Lung (tissue), 12 donors: Measurements from ENCODE around the gene ASIP. TPM values are rescaled to one million over a fixed set of nuclear protein-coding genes. Genes with fewer than 3 reads are reported as not detected.

Experiments
- ATAC-seq: fragments of 200-7000 bp; cut with Tn5 transposase; one replicate; pipeline ENCODE4 v1.9.1; 2020; ENCODE audit warnings: moderate number of reproducible peaks; ENCODE audit not compliant: insufficient read depth, low FRiP score
- DNase-seq, 3 donors: peaks; one replicate each; pipeline ENCODE4 v3.0.0-alpha.2; 2013 to 2017
- H3K27ac ChIP-seq, 2 donors: one replicate each; pipeline ENCODE4 v1.5.1; 2013; ENCODE audit warnings: mild to moderate bottlenecking in 2 of 2, moderate library complexity in 2 of 2, control low read depth in 1 of 2, inconsistent platforms in 1 of 2, low read depth in 1 of 2, low read length in 1 of 2
- H3K27me3 ChIP-seq, 3 donors: one replicate each; pipeline ENCODE4 v1.5.1; 2013; ENCODE audit warnings: low read length in 2 of 3; ENCODE audit not compliant: control insufficient read depth in 3 of 3, insufficient read depth in 3 of 3
- H3K36me3 ChIP-seq, 4 donors: one replicate each; pipeline ENCODE4 v1.5.1; 2013; ENCODE audit warnings: low read length in 4 of 4, mild to moderate bottlenecking in 1 of 4, moderate library complexity in 1 of 4; ENCODE audit not compliant: control insufficient read depth in 4 of 4, insufficient read depth in 4 of 4
- H3K4me1 ChIP-seq, 5 donors: one replicate each; pipeline ENCODE4 v1.5.1; 2013; ENCODE audit warnings: low read length in 5 of 5, mild to moderate bottlenecking in 2 of 5, moderate library complexity in 1 of 5; ENCODE audit not compliant: control insufficient read depth in 5 of 5, insufficient read depth in 5 of 5
- H3K4me3 ChIP-seq: one replicate; pipeline ENCODE4 v1.5.1; 2013; ENCODE audit warnings: mild to moderate bottlenecking, control low read depth, moderate library complexity
- H3K9ac ChIP-seq, 2 donors: one replicate each; pipeline ENCODE4 v1.5.1; 2013; ENCODE audit warnings: low read length in 2 of 2, control low read depth in 1 of 2; ENCODE audit not compliant: insufficient read depth in 1 of 2
- H3K9me3 ChIP-seq, 4 donors: one replicate each; pipeline ENCODE4 v1.5.1; 2013; ENCODE audit warnings: low read length in 3 of 4, mild to moderate bottlenecking in 1 of 4, moderate library complexity in 1 of 4; ENCODE audit not compliant: control insufficient read depth in 4 of 4, insufficient read depth in 3 of 4
- WGBS, 2 donors: extraction: QIAGEN DNeasy Blood & Tissue Kit; methylation state at CpG; one replicate each; pipeline ENCODE4 v1.1.7; 2013; 5-methylcytosine and 5-hydroxymethylcytosine counted together
- polyA plus RNA-seq, 2 donors: library from polyadenylated mRNA; stranded (reverse); fragments of 200-250 nt; gene quantifications; one replicate each; pipeline ENCODE4 v1.2.1, GENCODE V29; 2013
- total RNA-seq, 2 donors: library from RNA; depleted of rRNA in 1 of 2; stranded (reverse); fragments of >200 nt in 1 of 2; gene quantifications; one replicate each; pipeline ENCODE4 v1.2.1, GENCODE V29; 2014 to 2021
- TF ChIP-seq, protein P1 (sequence below): IDR thresholded peaks from 2 replicates; pipeline ENCODE4 v1.5.1; 2012; ENCODE audit warnings: mild to moderate bottlenecking; ENCODE audit errors: control extremely low read depth, extremely low read depth
- donor health status: control.
- donor health status: control.
- donor health status: Bipolar disorder and iron deficiency.
- donor health status: healthy.
- donor health status: DM: yes; HTN: yes; CAD: no.

The ASIP gene
- total and polyA plus RNA-seq, 4 donors: 0.15 to 0.87 TPM; not detected in 2

DNA sequence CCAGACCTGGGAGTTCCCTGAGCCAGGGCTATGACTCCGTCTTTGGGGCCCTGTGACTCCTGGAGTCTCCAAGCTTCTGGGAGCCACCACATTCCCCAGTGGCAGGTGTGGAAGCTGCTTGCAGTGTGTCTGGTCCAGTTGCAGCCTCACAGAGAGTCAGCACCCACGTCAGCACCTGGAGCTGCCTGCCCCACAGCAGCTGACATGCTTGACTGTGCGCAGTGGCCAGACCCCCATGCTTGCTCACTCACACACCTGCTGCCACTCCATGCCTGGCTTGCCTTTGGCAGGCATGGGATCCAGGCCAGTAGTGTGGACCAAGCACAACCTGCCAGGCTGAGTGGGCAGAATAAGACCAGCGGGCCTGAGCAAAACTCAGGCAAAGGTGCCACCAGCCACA, 31.0 kb upstream of the ASIP start:
- H3K4me1 ChIP-seq: peaks cover 0 to under 1% (median 0%) of the 10 kb centered on the region in 5 donors
- H3K27me3 ChIP-seq: no peaks in the 10 kb centered on the region
- peaks cover 0 to 3% (median 1%) of the 10 kb centered on the region in 4 donors for H3K9me3 ChIP-seq
- H3K36me3 ChIP-seq: no peaks in the 10 kb centered on the region
- 95 to 96% methylated on average over 4 of the region's 4 CpGs for WGBS, 2 donors
- H3K9ac ChIP-seq: no peak overlapping the region
- no peak overlapping the region for H3K27ac ChIP-seq
- no peak overlapping the region for H3K4me3 ChIP-seq
- DNase-seq (no peak), ATAC-seq (no peak)
- TF ChIP-seq, protein P1, sequence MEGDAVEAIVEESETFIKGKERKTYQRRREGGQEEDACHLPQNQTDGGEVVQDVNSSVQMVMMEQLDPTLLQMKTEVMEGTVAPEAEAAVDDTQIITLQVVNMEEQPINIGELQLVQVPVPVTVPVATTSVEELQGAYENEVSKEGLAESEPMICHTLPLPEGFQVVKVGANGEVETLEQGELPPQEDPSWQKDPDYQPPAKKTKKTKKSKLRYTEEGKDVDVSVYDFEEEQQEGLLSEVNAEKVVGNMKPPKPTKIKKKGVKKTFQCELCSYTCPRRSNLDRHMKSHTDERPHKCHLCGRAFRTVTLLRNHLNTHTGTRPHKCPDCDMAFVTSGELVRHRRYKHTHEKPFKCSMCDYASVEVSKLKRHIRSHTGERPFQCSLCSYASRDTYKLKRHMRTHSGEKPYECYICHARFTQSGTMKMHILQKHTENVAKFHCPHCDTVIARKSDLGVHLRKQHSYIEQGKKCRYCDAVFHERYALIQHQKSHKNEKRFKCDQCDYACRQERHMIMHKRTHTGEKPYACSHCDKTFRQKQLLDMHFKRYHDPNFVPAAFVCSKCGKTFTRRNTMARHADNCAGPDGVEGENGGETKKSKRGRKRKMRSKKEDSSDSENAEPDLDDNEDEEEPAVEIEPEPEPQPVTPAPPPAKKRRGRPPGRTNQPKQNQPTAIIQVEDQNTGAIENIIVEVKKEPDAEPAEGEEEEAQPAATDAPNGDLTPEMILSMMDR: no peak

DNA sequence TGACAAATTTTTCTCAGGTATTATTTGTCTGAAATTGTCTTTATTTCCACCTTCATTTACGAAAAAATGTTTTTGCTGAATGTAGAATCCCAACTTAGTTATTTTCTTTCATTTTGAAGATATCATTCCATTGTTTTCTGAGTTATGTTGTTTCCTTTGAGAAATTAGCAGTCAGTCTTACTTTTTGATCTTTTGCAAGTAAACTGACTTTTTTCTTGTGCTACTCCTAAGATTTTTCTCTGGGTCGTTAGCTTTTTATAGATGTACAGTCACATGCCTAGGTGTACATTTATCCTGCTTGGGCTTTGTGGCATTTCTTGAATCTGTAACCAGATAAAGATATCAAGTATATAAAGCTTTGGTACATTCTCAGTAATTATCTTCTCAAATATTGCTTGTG, 29.6 kb upstream of the ASIP start:
- no peak for ATAC-seq

DNA sequence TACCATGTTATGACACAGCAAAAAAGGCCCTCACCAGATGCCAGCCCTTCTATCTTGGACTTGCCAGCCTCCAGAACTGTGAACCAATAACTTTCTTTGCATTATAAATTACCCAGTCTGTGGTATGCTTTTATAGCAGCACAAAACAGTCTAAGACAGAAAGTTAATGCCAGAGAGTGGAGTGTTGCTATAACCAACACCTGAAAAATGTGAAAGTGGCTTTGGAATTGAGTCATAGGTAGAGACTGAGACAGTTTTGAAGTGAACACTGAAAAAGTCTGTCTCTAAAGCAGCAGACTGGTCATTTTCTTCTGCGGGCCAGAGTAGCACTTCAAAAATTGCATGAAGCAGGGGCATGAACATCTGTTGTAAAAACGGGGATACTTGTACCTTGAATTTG, 28.0 kb upstream of the ASIP start:
- no peaks in the 10 kb centered on the region for H3K36me3 ChIP-seq
- no peaks in the 10 kb centered on the region for H3K27me3 ChIP-seq
- TF ChIP-seq, protein P1: no peak
- H3K9me3 ChIP-seq: peaks cover 0 to 3% (median 0%) of the 10 kb centered on the region in 4 donors
- H3K4me1 ChIP-seq: peaks cover 0 to 5% (median 0%) of the 10 kb centered on the region in 5 donors
- no peak overlapping the region for H3K27ac ChIP-seq
- ATAC-seq (no peak), DNase-seq (no peak)
- 89 to 91% methylated on average over 2 of the region's 2 CpGs for WGBS, 2 donors
- no peak overlapping the region for H3K9ac ChIP-seq
- H3K4me3 ChIP-seq: no peak overlapping the region

More for the DNA sequence above, 29.6 kb upstream of the ASIP start:
- Histone ChIP-seq H3K4me3 (no peak overlapping the region), H3K4me1 (peaks cover 0 to 5% (median 0%) of the 10 kb centered on the region in 5 donors), H3K9ac (no peak overlapping the region), H3K27ac (no peak overlapping the region), H3K9me3 (peaks cover 0 to 3% (median 1%) of the 10 kb centered on the region in 4 donors), H3K36me3 (no peaks in the 10 kb centered on the region), H3K27me3 (no peaks in the 10 kb centered on the region)
- TF ChIP-seq, protein P1: no peak
- DNase-seq: no peak
- 87 to 90% methylated on average over 2 of the region's 2 CpGs for WGBS, 2 donors

DNA sequence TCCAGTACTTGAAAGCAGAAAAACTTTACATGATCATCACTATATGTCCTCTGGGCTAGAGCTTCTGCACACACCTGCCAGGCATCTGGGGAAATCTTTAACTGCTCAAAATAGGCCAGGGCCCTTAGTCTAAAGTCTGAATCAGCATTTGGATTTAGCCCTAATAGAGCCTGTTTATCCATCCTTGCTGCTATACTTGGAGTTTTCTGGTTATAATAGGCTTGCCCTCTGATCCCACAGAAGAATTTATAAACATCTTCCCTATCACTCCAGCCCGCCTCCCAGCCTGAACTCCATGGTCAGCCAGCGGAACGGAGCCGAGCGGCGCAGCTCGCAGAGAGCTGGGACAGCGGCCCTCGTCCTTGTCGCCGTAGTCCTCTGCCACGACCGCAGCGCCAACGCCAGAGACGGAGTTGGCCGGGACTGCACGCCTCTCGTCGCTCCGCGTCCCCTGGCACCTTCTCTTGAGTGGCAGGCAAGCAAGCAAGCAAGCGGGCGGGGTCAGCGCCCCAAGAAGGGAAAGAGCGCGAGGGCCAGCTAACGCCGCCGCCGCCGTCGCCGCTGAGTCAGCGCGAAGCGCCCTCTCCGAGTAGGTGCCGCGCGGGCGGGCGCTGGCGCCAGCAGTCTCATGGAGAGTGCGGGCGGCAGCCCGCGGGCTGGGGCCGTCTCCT, 25.4 kb upstream of the ASIP start:
- TF ChIP-seq, protein P1: no peak
- peak overlapping the region; percentile 65 to 86 for H3K27ac ChIP-seq

More for the DNA sequence above, 25.4 kb upstream of the ASIP start:
- H3K9me3 ChIP-seq: peaks cover 0 to 3% (median 0%) of the 10 kb centered on the region in 4 donors
- H3K27me3 ChIP-seq: no peaks in the 10 kb centered on the region
- H3K36me3 ChIP-seq: no peaks in the 10 kb centered on the region
- peak overlapping the region; percentile 55 to 61 for H3K9ac ChIP-seq
- DNase-seq (peak; percentile 73 to 82 (median 80)), ATAC-seq (peak; percentile 94)
- WGBS, 2 donors: 2 to 4% methylated on average over 46 to 49 of the region's 49 CpGs
- H3K4me3 ChIP-seq: peak overlapping the region; percentile 36
- H3K4me1 ChIP-seq: peaks cover 0 to 5% (median 0%) of the 10 kb centered on the region in 5 donors
